H1 (cell line): ENCODE results near the gene USP54. TPM values are rescaled to one million over a fixed set of nuclear protein-coding genes. Genes with fewer than 3 reads are reported as not detected.

Experiments used
- PHF8 ChIP-seq: fragments of 200-600 bp; sonication (generic); conservative IDR thresholded peaks from 2 replicates; pipeline ENCODE4 v1.7.1; 2012; ENCODE audit warnings: low read depth, mild to moderate bottlenecking, inconsistent platforms, low read length, moderate library complexity
- polyA plus RNA-seq, 7 experiments: library from polyadenylated mRNA; depleted of rRNA in 3 of 7; stranded (reverse) in 5 of 7; unstranded in 2 of 7; fragments of >200 nt in 5 of 7; fragments of 200-250 nt in 2 of 7; gene quantifications; 1 replicate in 5 of 7; 2 replicates in 1 of 7; 4 replicates in 1 of 7; pipeline versions ENCODE4 v1.2.1 to v1.2.3, GENCODE V29; 2011 to 2013; ENCODE audit warnings: missing spikeins in 2 of 7, mixed read lengths in 2 of 7
- total RNA-seq: library from RNA; stranded (reverse); fragmentation: NEBNext Ultra II Directional; extraction: Animal tissue kit (Norgen Biotek cat#: 25700); gene quantifications from 2 replicates; pipeline ENCODE4 v1.2.1, GENCODE V29; 2021

Gene USP54
- total and polyA plus RNA-seq, 2 of the 8 experiments (the other 6 are each of a cell fraction or from before 2014, with no cell fraction given): 46.2 to 65.6 TPM

- TF ChIP-seq PHF8: no peak
These were observed 53.4 kb downstream of the USP54 start (continued) for GRCh38 chr10:73537709-73538108.
